Activated CD8-positive, alpha-beta memory T cell treated with anti-CD3 and anti-CD28 coated beads for 4 hours (primary cell): Measurements from ENCODE around the gene OLA1.

Source experiments
- DNase-seq, 2 donors: peaks; one replicate each; pipeline ENCODE4 v3.0.0-alpha.2; 2020; ENCODE audit warnings: low read depth in 2 of 2

The OLA1 gene

GRCh38 chr2:174035981-174036742, 212.2 kb downstream of the OLA1 start:
- DNase-seq: no peak

- no peak for DNase-seq
These were observed 213.2 kb downstream of the OLA1 start for GRCh38 chr2:174035117-174035635.

GRCh38 chr2:174033163-174033550, 215.2 kb downstream of the OLA1 start:
- no peak for DNase-seq

- no peak for DNase-seq
These were observed 217.1 kb downstream of the OLA1 start for GRCh38 chr2:174031226-174031625.

- no peak for DNase-seq
These were observed 219.4 kb downstream of the OLA1 start for GRCh38 chr2:174028935-174029334.

- DNase-seq: no peak
These were observed 220.4 kb downstream of the OLA1 start for GRCh38 chr2:174027956-174028355.

GRCh38 chr2:174026122-174026845, 222.0 kb downstream of the OLA1 start:
- no peak for DNase-seq

GRCh38 chr2:174025271-174026121, 222.8 kb downstream of the OLA1 start:
- no peak for DNase-seq

GRCh38 chr2:174024524-174025270, 223.6 kb downstream of the OLA1 start:
- DNase-seq: no peak

GRCh38 chr2:174023591-174024523, 224.5 kb downstream of the OLA1 start:
- no peak for DNase-seq
